Endothelial cell of umbilical vein (primary cell): ENCODE results near the gene PRDM1. TPM values are rescaled to one million over a fixed set of nuclear protein-coding genes. Genes with fewer than 3 reads are reported as not detected.

Experiments used
- BruUV-seq: library from RNA; stranded (reverse); fragments of 400-500 nt; replicated peaks from 2 replicates; lab custom pipeline; 2021; lab: Mats Ljungman, UMichigan
- CTCF ChIA-PET: fragments of 300-600, 350-600 bp; sonication (Branson Sonifier 250); formaldehyde crosslinking; loops from one replicate; lab custom pipeline; 2021; ENCODE audit warnings: antibody characterized with exemption, inconsistent platforms; lab: Charles Lee
- POLR2A ChIA-PET: fragments of 300-600, 350-600 bp; sonication (Branson Sonifier 250); formaldehyde crosslinking; loops from one replicate; lab custom pipeline; 2021; ENCODE audit warnings: antibody characterized with exemption, inconsistent platforms; lab: Charles Lee
- DNase-seq: peaks from one replicate; pipeline ENCODE4 v3.0.0-alpha.2; 2011; ENCODE audit warnings: low read depth, low spot score
- FAIRE-seq: peaks from 2 replicates; lab custom pipeline; 2011; peaks lifted over from hg19 to GRCh38; lab: Jason Lieb, UNC
- H2AFZ ChIP-seq: 2 replicates; pipeline ENCODE4 v1.6.0; 2012; ENCODE audit warnings: low read depth, low read length, control low read depth, inconsistent platforms
- H3K27ac ChIP-seq: 2 replicates; pipeline ENCODE4 v1.5.1; 2011; ENCODE audit warnings: low read depth, mild to moderate bottlenecking, control low read depth, low read length, moderate library complexity; ENCODE audit not compliant: insufficient read depth
- H3K27me3 ChIP-seq, 2 experiments: 2 replicates each; pipeline versions ENCODE4 v1.6.0 to v1.6.1; 2011; ENCODE audit warnings: low read length in 2 of 2, mixed read lengths in 1 of 2; ENCODE audit not compliant: control insufficient read depth in 2 of 2, insufficient read depth in 2 of 2
- H3K36me3 ChIP-seq, 2 experiments: 2 replicates in 1 of 2; 3 replicates in 1 of 2; pipeline ENCODE4 v1.5.1; 2011; ENCODE audit warnings: low read length in 2 of 2, mild to moderate bottlenecking in 1 of 2, moderate library complexity in 1 of 2; ENCODE audit not compliant: control insufficient read depth in 2 of 2, insufficient read depth in 2 of 2; ENCODE audit errors: extremely low read depth in 1 of 2
- H3K4me1 ChIP-seq: 3 replicates; pipeline ENCODE4 v1.5.1; 2011; ENCODE audit warnings: mild to moderate bottlenecking, low read length; ENCODE audit not compliant: control insufficient read depth, insufficient read depth; ENCODE audit errors: extremely low read depth
- H3K4me2 ChIP-seq: 2 replicates; pipeline ENCODE4 v1.6.1; 2011; ENCODE audit warnings: low read length, control low read depth, mixed read lengths; ENCODE audit not compliant: insufficient read depth
- H3K4me3 ChIP-seq, 3 experiments: fragments of 200-600 bp in 1 of 3; sonication (generic), shearing (Covaris generic) in 1 of 3; replicated peaks in 1 of 3; 2 replicates each; pipeline ENCODE4 v1.5.1; 2011 to 2016; ENCODE audit warnings: control low read depth in 3 of 3, low read length in 3 of 3, mild to moderate bottlenecking in 2 of 3, inconsistent platforms in 1 of 3, low read depth in 1 of 3, moderate library complexity in 1 of 3; ENCODE audit not compliant: insufficient read depth in 1 of 3
- H3K79me2 ChIP-seq: 2 replicates; pipeline ENCODE4 v1.6.0; 2012; ENCODE audit warnings: low read length, inconsistent platforms; ENCODE audit not compliant: control insufficient read depth, insufficient read depth
- H3K9ac ChIP-seq: replicated peaks from 2 replicates; pipeline ENCODE3; 2011; ENCODE audit warnings: low read length, control low read depth; ENCODE audit not compliant: insufficient read depth; ENCODE audit errors: extremely low read depth
- H3K9me1 ChIP-seq: replicated peaks from 3 replicates; pipeline ENCODE4 v1.6.0; 2011; ENCODE audit warnings: mild to moderate bottlenecking, low read length; ENCODE audit not compliant: control insufficient read depth, insufficient read depth; ENCODE audit errors: extremely low read depth
- H3K9me3 ChIP-seq: replicated peaks from 2 replicates; pipeline ENCODE4 v1.5.1; 2012; ENCODE audit warnings: low read length, inconsistent platforms; ENCODE audit not compliant: control insufficient read depth, insufficient read depth
- H4K20me1 ChIP-seq: replicated peaks from 2 replicates; pipeline ENCODE3; 2011; ENCODE audit warnings: mild to moderate bottlenecking, low read length; ENCODE audit not compliant: control insufficient read depth, insufficient read depth; ENCODE audit errors: extremely low read depth
- CTCF ChIP-seq, 2 donors: IDR thresholded peaks; 1 replicate in 1 of 2; 2 replicates in 1 of 2; pipeline ENCODE4 v1.5.1; 2011; ENCODE audit warnings: low read length in 2 of 2, mild to moderate bottlenecking in 2 of 2, moderate library complexity in 2 of 2, control low read depth in 1 of 2, inconsistent platforms in 1 of 2, low read depth in 1 of 2; ENCODE audit not compliant: insufficient read depth in 1 of 2; ENCODE audit errors: extremely low read depth in 1 of 2
- EZH2 ChIP-seq: IDR thresholded peaks from 2 replicates; pipeline ENCODE4 v1.6.1; 2012; ENCODE audit warnings: borderline replicate concordance, low read depth, mild to moderate bottlenecking, moderate library complexity, low read length, inconsistent platforms; ENCODE audit not compliant: severe bottlenecking
- FOS ChIP-seq: IDR thresholded peaks from 2 replicates; pipeline ENCODE4 v1.6.1; 2011; ENCODE audit warnings: mild to moderate bottlenecking, low read length, moderate library complexity, borderline replicate concordance; ENCODE audit not compliant: insufficient read depth
- GATA2 ChIP-seq: IDR thresholded peaks from 2 replicates; pipeline ENCODE4 v1.7.0; 2011; ENCODE audit warnings: low read depth, mild to moderate bottlenecking, moderate library complexity, mixed read lengths, low read length; ENCODE audit not compliant: insufficient read length, insufficient read depth
- JUN ChIP-seq: IDR thresholded peaks from 2 replicates; pipeline ENCODE4 v1.6.1; 2011; ENCODE audit warnings: borderline replicate concordance, low read depth; ENCODE audit not compliant: insufficient read length, insufficient read depth
- MAX ChIP-seq: IDR thresholded peaks from 2 replicates; pipeline ENCODE4 v1.6.1; 2011; ENCODE audit not compliant: insufficient read depth, insufficient read length
- MYC ChIP-seq: IDR thresholded peaks from one replicate; pipeline ENCODE4 v1.6.1; 2011; ENCODE audit warnings: mild to moderate bottlenecking, low read depth, low read length
- POLR2A ChIP-seq: IDR thresholded peaks from 2 replicates; pipeline ENCODE4 v1.6.1; 2012; ENCODE audit warnings: low read depth, mild to moderate bottlenecking, control low read depth, low read length
- POLR2AphosphoS5 ChIP-seq: IDR thresholded peaks from 2 replicates; pipeline ENCODE4 v1.6.1; 2012; ENCODE audit warnings: low read depth, mild to moderate bottlenecking, control low read depth, low read length, moderate library complexity; ENCODE audit not compliant: insufficient read depth
- dilution Hi-C: fragments of 300-500 bp; cut with MboI; formaldehyde crosslinking; loops from one replicate; pipeline ENCODE4 v1.15.0; 2019; ENCODE audit warnings: low sequenced_read_pairs; ENCODE audit not compliant: extremely low pct_ligation_motif_present
- intact Hi-C: fragments of 100-400 bp; cut with micrococcal nuclease; formaldehyde crosslinking; loops from one replicate; pipeline ENCODE4 v1.10.0; 2022
- polyA plus RNA-seq, 4 experiments: library from polyadenylated mRNA; depleted of rRNA in 3 of 4; stranded (reverse) in 3 of 4; unstranded in 1 of 4; fragments of >200 nt; gene quantifications; 2 replicates each; pipeline versions ENCODE4 v1.2.1 to v1.2.3, GENCODE V29; 2011 to 2012; ENCODE audit warnings: missing spikeins in 1 of 4
- total RNA-seq: library from RNA; stranded (reverse); gene quantifications from 2 replicates; pipeline ENCODE4 v1.2.3, GENCODE V29; 2021

PRDM1 gene
- total and polyA plus RNA-seq, 2 donors (not counting 3 experiments of a cell fraction or from before 2014, with no cell fraction given), result 0.36 to 2.7 TPM

DNA sequence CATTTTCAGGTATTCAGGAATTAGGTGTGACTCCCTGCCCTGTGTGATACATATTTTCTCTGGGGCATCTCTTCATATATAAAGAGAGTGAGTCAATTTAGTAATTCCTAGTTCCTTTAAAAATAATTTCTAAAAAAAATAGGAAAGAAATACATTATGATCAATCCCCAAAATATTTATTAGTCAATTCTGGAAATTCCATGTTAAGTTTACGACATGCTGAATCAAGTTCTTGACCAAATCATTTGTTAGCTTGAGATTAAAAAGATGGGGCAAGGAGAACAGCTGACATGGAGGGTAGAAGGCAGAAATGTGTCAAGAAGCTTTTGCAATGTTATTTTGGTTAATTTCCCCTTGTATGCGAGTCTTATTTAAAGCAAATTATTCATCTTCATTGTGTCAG lies 22.7 kb upstream of the PRDM1 start:
- BruUV-seq, result no TSS peak
- Histone ChIP-seq H3K4me1 (no peaks in the 10 kb centered on the region), H3K4me2 (no peak overlapping the region), H2AFZ (no peak overlapping the region), H3K79me2 (no peaks in the 10 kb centered on the region), H3K4me3 (no peak overlapping the region), H4K20me1 (no peaks in the 10 kb centered on the region), H3K9me3 (no peaks in the 10 kb centered on the region), H3K27me3 (peaks cover 2 to 6% of the 10 kb centered on the region in 2 experiments), H3K27ac (no peak overlapping the region), H3K9ac (no peak overlapping the region), H3K36me3 (no peaks in the 10 kb centered on the region), H3K9me1 (no peaks in the 10 kb centered on the region)
- CTCF ChIA-PET, result interaction anchor here (1.0 kb wide), 1 partner anchor 24 kb away, joined by 3 read pairs; no protein-coding TSS in a partner anchor
- TF ChIP-seq CTCF (IDR thresholded peaks at IDR 0.05; ENCODE audit: extremely low read depth in 1 of 2, insufficient read depth in 1 of 2, low read depth in 1 of 2, low read length in 2 of 2), result no peak
- no peak for TF ChIP-seq POLR2AphosphoS5
- no peak for TF ChIP-seq JUN
- no peak for TF ChIP-seq EZH2
- no peak for TF ChIP-seq FOS
- no peak for TF ChIP-seq GATA2
- no peak for TF ChIP-seq POLR2A
- TF ChIP-seq MYC, result no peak
- no peak for TF ChIP-seq MAX
- dilution Hi-C loops (no loop called here), intact Hi-C loops (no loop called here)
- no peak for DNase-seq
- POLR2A ChIA-PET, result no interaction called here
- FAIRE-seq, result no peak
